B cell (primary cell): ENCODE results near the gene PSKH1.

ENCODE experiments used
- CTCF ChIP-seq: fragments of 200-600 bp; IDR thresholded peaks from one replicate; pipeline ENCODE4 v1.8.0; 2022; ENCODE audit warnings: antibody characterized with exemption, mild to moderate bottlenecking
- EZH2 ChIP-seq: IDR thresholded peaks from 2 replicates; pipeline ENCODE4 v1.6.1; 2012; ENCODE audit warnings: borderline replicate concordance, low read depth, mild to moderate bottlenecking, moderate library complexity, low read length; ENCODE audit not compliant: insufficient read depth, poor library complexity, severe bottlenecking

- TF ChIP-seq EZH2 (no peak), CTCF (no peak)
Measured at GRCh38 chr16:67917852-67918236, 24.8 kb downstream of the PSKH1 start.
